DND-41 (cell line): ENCODE data around the gene C12orf75.

ENCODE experiments used
- ATAC-seq: fragments of 200-7000 bp; cut with Tn5 transposase; 3 replicates; pipeline ENCODE4 v1.9.1; 2021; ENCODE audit warnings: low read depth; ENCODE audit not compliant: insufficient read depth
- DNase-seq: peaks from one replicate; pipeline ENCODE4 v3.0.0-alpha.2; 2020
- H2AFZ ChIP-seq: 2 replicates; pipeline ENCODE4 v1.6.0; 2012; ENCODE audit warnings: low read depth, low read length
- H3K27ac ChIP-seq: 2 replicates; pipeline ENCODE4 v1.5.1; 2012; ENCODE audit warnings: low read length, inconsistent platforms
- H3K27me3 ChIP-seq: fragments of 200-600 bp; sonication (generic); 2 replicates; pipeline ENCODE4 v1.6.0; 2012; ENCODE audit warnings: low read length, mild to moderate bottlenecking, inconsistent platforms; ENCODE audit not compliant: insufficient read depth, poor library complexity
- H3K36me3 ChIP-seq: 2 replicates; pipeline ENCODE4 v1.5.1; 2012; ENCODE audit warnings: low read length, inconsistent platforms; ENCODE audit not compliant: insufficient read depth
- H3K4me1 ChIP-seq: 2 replicates; pipeline ENCODE4 v1.5.1; 2012; ENCODE audit warnings: mild to moderate bottlenecking, low read length; ENCODE audit not compliant: insufficient read depth
- H3K4me2 ChIP-seq: 2 replicates; pipeline ENCODE4 v1.6.0; 2012; ENCODE audit warnings: mild to moderate bottlenecking, moderate library complexity, low read length, inconsistent platforms; ENCODE audit not compliant: insufficient read depth
- H3K4me3 ChIP-seq, 2 experiments: fragments of 200-600 bp in 1 of 2; shearing (Covaris generic) in 1 of 2; 2 replicates each; pipeline ENCODE4 v1.5.1; 2012 to 2016; ENCODE audit warnings: inconsistent platforms in 2 of 2, low read length in 2 of 2, mild to moderate bottlenecking in 2 of 2, low read depth in 1 of 2, moderate library complexity in 1 of 2
- H3K79me2 ChIP-seq: 2 replicates; pipeline ENCODE4 v1.6.0; 2012; ENCODE audit warnings: low read length, inconsistent platforms; ENCODE audit not compliant: insufficient read depth
- H3K9ac ChIP-seq: 2 replicates; pipeline ENCODE4 v1.6.0; 2012; ENCODE audit warnings: low read depth, mild to moderate bottlenecking, inconsistent platforms, low read length, moderate library complexity
- H3K9me3 ChIP-seq: 2 replicates; pipeline ENCODE4 v1.5.1; 2012; ENCODE audit warnings: low read length, moderate library complexity, mild to moderate bottlenecking, inconsistent platforms; ENCODE audit not compliant: insufficient read depth, severe bottlenecking
- H4K20me1 ChIP-seq: 2 replicates; pipeline ENCODE4 v1.6.0; 2012; ENCODE audit warnings: low read length; ENCODE audit not compliant: insufficient read depth
- EZH2 ChIP-seq: IDR thresholded peaks from 3 replicates; pipeline ENCODE4 v1.6.1; 2012; ENCODE audit warnings: borderline replicate concordance, low read depth, mild to moderate bottlenecking, moderate library complexity, low read length, inconsistent platforms; ENCODE audit not compliant: severe bottlenecking
- TF ChIP-seq, protein P1 (sequence below): IDR thresholded peaks from 2 replicates; pipeline ENCODE4 v1.5.1; 2012; ENCODE audit warnings: borderline replicate concordance, low read length, moderate library complexity, mild to moderate bottlenecking; ENCODE audit not compliant: poor library complexity, severe bottlenecking; ENCODE audit errors: extremely low read depth

Gene C12orf75

DNA sequence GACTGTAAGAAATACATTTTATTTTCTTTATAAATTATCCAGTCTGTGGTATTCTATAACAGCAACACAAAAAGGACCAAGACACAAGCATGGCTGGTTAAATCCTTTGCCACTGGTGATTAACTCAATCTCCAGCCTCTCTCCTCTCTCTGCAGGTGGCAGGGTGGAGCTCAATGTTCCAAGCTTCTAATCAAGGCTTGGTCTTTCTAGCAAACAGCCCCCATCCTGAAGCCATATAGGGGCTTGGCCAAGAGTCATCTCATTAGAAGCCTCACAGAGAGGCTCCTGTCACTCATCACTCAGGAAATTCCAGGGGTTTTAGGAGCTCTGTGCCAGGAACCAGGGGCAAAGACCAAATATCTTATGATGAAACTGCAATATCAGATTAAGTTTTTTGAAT, 12.0 kb downstream of the C12orf75 start:
- H4K20me1 ChIP-seq = peaks cover 5% of the 10 kb centered on the region; the same call in 1 of the 2 replicates
- no peak overlapping the region for H3K9ac ChIP-seq
- H2AFZ ChIP-seq = no peak overlapping the region
- peaks cover 98% of the 10 kb centered on the region for H3K79me2 ChIP-seq
- H3K27me3 ChIP-seq = no peaks in the 10 kb centered on the region
- TF ChIP-seq, protein P1, sequence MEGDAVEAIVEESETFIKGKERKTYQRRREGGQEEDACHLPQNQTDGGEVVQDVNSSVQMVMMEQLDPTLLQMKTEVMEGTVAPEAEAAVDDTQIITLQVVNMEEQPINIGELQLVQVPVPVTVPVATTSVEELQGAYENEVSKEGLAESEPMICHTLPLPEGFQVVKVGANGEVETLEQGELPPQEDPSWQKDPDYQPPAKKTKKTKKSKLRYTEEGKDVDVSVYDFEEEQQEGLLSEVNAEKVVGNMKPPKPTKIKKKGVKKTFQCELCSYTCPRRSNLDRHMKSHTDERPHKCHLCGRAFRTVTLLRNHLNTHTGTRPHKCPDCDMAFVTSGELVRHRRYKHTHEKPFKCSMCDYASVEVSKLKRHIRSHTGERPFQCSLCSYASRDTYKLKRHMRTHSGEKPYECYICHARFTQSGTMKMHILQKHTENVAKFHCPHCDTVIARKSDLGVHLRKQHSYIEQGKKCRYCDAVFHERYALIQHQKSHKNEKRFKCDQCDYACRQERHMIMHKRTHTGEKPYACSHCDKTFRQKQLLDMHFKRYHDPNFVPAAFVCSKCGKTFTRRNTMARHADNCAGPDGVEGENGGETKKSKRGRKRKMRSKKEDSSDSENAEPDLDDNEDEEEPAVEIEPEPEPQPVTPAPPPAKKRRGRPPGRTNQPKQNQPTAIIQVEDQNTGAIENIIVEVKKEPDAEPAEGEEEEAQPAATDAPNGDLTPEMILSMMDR = no peak
- no peak for TF ChIP-seq EZH2
- H3K4me2 ChIP-seq = no peak overlapping the region
- ATAC-seq (peak; percentile 53; the same call in 2 of the 3 replicates), DNase-seq (no peak)
- 0 out of 2 replicates have a peak overlapping the region, but pooled peaks have one; percentile 5 for H3K27ac ChIP-seq
- H3K9me3 ChIP-seq = peaks cover 12% of the 10 kb centered on the region
- H3K4me3 ChIP-seq = no peak overlapping the region
- H3K36me3 ChIP-seq = peaks cover 39% of the 10 kb centered on the region
- H3K4me1 ChIP-seq = peaks cover 16% of the 10 kb centered on the region

DNA sequence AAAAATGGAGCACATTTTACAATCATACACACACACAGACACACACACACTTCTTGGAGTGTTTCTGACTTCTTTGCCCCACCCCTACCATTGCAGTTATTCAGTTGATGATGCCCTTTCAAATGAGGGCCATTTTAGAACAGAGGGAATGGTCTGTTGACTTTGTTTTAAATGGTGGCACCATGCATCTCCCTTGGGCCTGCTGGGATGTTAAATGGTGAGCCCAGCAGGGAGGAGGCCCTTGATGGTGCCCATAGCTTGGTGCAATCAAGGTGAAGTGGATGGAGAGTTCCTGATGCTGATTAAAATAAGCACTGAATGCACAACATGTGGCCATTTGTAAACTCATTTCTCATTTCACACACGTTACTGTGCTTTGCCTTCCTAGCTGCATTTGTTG, 13.3 kb downstream of the C12orf75 start:
- H3K27ac ChIP-seq = 0 out of 2 replicates have a peak overlapping the region, but pooled peaks have one; percentile 3
- H3K9ac ChIP-seq = no peak overlapping the region
- peaks cover 34% of the 10 kb centered on the region for H3K36me3 ChIP-seq
- TF ChIP-seq EZH2 = no peak
- TF ChIP-seq, protein P1 = no peak
- H2AFZ ChIP-seq = no peak overlapping the region
- H3K79me2 ChIP-seq = peaks cover 98% of the 10 kb centered on the region
- H3K9me3 ChIP-seq = peaks cover 12% of the 10 kb centered on the region
- H4K20me1 ChIP-seq = peaks cover 5% of the 10 kb centered on the region; the same call in 1 of the 2 replicates
- DNase-seq (no peak), ATAC-seq (no peak)
- H3K4me1 ChIP-seq = peaks cover 19% of the 10 kb centered on the region
- H3K27me3 ChIP-seq = no peaks in the 10 kb centered on the region
- no peak overlapping the region for H3K4me2 ChIP-seq
- no peak overlapping the region for H3K4me3 ChIP-seq

DNA sequence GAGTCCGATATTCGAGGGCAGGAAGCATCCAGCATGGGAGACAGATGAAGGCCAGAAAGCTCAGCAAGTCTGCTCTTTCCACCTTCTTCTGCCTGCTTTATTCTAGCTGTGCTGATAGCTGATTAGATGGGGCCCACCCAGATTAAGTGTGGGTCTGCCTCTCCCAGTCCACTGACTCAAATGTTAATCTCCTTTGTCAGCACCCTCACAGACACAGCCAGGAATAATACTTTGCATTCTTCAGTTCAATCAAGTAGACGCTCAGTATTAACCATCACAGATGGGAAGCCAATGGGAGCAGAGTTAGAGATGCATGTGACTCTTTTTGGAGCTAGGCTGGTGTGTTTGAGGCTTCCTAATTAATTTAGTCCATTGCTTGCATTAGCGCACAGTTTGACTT, 17.0 kb downstream of the C12orf75 start:
- Histone ChIP-seq H3K9ac (no peak overlapping the region), H3K36me3 (peaks cover 19% of the 10 kb centered on the region), H4K20me1 (peaks cover 4% of the 10 kb centered on the region; the same call in 1 of the 2 replicates), H3K4me2 (no peak overlapping the region), H3K79me2 (peaks cover 87% of the 10 kb centered on the region), H3K4me3 (no peak overlapping the region), H3K27ac (peak overlapping the region; percentile 33), H3K4me1 (peaks cover 55% of the 10 kb centered on the region), H3K9me3 (no peaks in the 10 kb centered on the region), H2AFZ (no peak overlapping the region), H3K27me3 (no peaks in the 10 kb centered on the region)
- DNase-seq = no peak
- TF ChIP-seq EZH2 = no peak
- TF ChIP-seq, protein P1 = no peak
- no peak for ATAC-seq
